Motor neuron (in vitro differentiated cells): Measurements from ENCODE around the gene RNPEP. TPM values are rescaled to one million over a fixed set of nuclear protein-coding genes. Genes with fewer than 3 reads are reported as not detected.
"Not testable (repeated sequence)": the region's sequence is repeated elsewhere in the genome, so short reads cannot be mapped to it uniquely, and the experiment has no call there.

Experiments used
- ATAC-seq, 8 experiments: fragments of 200-7000 bp; cut with Tn5 transposase; replicated peaks in 6 of 8; 2 replicates each; pipeline ENCODE4 v1.8.0; 2021; ENCODE audit warnings: mild to moderate bottlenecking in 8 of 8, moderate library complexity in 8 of 8
- H3K27ac ChIP-seq, 2 donors: fragments of 250-450 bp; sonication (Bioruptor Pico); 2 replicates each; pipeline ENCODE4 v1.9.0; 2021; ENCODE audit warnings: antibody characterized with exemption in 2 of 2, mild to moderate bottlenecking in 2 of 2, moderate library complexity in 1 of 2
- H3K4me1 ChIP-seq, 2 donors: fragments of 250-450 bp; sonication (Bioruptor Pico); replicated peaks in 1 of 2; 2 replicates each; pipeline ENCODE4 v1.6.1; 2021; ENCODE audit warnings: antibody characterized with exemption in 2 of 2, mild to moderate bottlenecking in 2 of 2, moderate library complexity in 1 of 2
- H3K4me3 ChIP-seq, 5 donors: fragments of 250-450 bp; sonication (Bioruptor Pico); 2 replicates each; pipeline ENCODE4 v1.9.0; 2021; ENCODE audit warnings: antibody characterized with exemption in 5 of 5, mild to moderate bottlenecking in 5 of 5, moderate library complexity in 4 of 5
- WGBS, 10 experiments: fragments of 450-650 bp; shearing (Covaris generic); methylation state at CpG; one replicate each; pipeline ENCODE4 v1.0.0; 2022; 5-methylcytosine and 5-hydroxymethylcytosine counted together
- in situ Hi-C, 9 experiments: fragments of 400-800 bp; cut with MboI; loops; one replicate each; pipeline ENCODE4 v1.15.0; 2021; ENCODE audit warnings: low sequenced_read_pairs in 9 of 9, low pct_unique_long_range_greater_than_20kb in 2 of 9; ENCODE audit not compliant: unreplicated experiment in 9 of 9
- total RNA-seq, 8 experiments: library from RNA; unstranded; fragments of 300-600 nt; gene quantifications; 2 replicates each; pipeline versions ENCODE4 v1.2.3 to v1.2.4, GENCODE V29; 2022

RNPEP gene, protein sequence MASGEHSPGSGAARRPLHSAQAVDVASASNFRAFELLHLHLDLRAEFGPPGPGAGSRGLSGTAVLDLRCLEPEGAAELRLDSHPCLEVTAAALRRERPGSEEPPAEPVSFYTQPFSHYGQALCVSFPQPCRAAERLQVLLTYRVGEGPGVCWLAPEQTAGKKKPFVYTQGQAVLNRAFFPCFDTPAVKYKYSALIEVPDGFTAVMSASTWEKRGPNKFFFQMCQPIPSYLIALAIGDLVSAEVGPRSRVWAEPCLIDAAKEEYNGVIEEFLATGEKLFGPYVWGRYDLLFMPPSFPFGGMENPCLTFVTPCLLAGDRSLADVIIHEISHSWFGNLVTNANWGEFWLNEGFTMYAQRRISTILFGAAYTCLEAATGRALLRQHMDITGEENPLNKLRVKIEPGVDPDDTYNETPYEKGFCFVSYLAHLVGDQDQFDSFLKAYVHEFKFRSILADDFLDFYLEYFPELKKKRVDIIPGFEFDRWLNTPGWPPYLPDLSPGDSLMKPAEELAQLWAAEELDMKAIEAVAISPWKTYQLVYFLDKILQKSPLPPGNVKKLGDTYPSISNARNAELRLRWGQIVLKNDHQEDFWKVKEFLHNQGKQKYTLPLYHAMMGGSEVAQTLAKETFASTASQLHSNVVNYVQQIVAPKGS
- total RNA-seq = 100 to 1,000 TPM in 2 of 8 experiments, 10 to 100 TPM in 6; 33.6 to 137 (median 44.4) TPM

DNA sequence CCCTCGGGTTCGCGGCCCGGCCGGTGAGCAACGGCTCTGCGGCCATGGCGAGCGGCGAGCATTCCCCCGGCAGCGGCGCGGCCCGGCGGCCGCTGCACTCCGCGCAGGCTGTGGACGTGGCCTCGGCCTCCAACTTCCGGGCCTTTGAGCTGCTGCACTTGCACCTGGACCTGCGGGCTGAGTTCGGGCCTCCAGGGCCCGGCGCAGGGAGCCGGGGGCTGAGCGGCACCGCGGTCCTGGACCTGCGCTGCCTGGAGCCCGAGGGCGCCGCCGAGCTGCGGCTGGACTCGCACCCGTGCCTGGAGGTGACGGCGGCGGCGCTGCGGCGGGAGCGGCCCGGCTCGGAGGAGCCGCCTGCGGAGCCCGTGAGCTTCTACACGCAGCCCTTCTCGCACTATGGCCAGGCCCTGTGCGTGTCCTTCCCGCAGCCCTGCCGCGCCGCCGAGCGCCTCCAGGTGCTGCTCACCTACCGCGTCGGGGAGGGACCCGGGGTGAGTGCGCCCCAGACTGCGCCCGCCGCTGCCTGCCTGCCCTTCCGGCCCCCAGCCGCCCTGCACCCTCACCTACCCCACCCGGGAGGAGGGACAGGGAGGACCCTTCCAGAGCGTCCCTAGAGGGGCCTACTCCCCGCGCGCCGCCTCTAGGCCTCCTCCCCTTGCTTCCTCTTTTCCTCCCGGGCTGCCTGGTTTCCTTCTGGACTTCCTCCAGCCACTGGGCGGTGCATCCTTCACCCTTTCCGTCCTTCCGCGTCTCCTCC is at the start of gene RNPEP:
TSS of gene RNPEP (plus strand) at position 26 of the 757 bp plus-strand sequence. CDS start at position 45, 19 bp downstream.
- WGBS, 10 experiments = 0 to 4% (median 0%) methylated on average over 2 to 17 of the region's 80 CpGs; no CpG with 5 or more reads in 4 of the 10 experiments

DNA sequence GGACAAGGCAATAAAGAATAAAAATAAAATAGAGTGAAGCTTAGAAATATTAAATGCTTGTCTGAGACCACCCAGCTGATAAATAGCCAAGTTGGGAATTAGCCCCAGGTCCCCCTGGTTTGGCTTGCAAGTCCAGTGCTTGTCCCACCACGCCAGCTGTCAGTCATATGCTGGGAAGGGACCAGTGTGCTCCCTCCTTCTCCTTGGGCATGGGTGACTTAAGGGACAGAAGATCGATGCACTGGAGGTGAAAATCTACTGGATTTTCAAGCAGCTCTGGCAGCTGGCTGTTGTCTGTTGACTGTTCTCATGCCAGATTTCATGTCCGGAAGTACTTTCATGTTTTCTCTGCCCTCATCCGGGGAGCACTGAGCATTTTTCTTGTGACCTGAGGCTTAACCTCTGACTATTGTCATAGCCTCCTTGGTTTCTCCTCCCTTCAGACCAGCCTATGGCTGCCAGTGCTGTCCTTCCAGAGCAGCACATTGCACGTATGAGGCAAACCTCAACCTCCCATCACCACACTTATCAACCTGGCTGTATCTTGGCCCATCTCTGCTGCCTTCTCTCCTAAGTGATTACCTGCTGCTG is 48.5 kb upstream of the RNPEP start:
- peaks cover 9 to 10% of the 10 kb centered on the region in 2 donors for H3K4me1 ChIP-seq
- no peak overlapping the region for H3K27ac ChIP-seq
- in situ Hi-C loops = no loop called here
- WGBS, 10 experiments = 13 to 86% (median 65%) methylated on average over 1 to 5 of the region's 5 CpGs
- ATAC-seq = no peak
- H3K4me3 ChIP-seq = no peak overlapping the region

More for the DNA sequence above, at the start of gene RNPEP:
- peak within 1 kb of the TSS; percentile 85 to 90 for H3K27ac ChIP-seq
- H3K4me1 ChIP-seq = peaks cover 6 to 11% of the 10 kb centered on the region in 2 donors
- in situ Hi-C loops = loop anchor here in 1 of 9 experiments (25.0 kb wide), 1 partner anchor 96 kb away; the partner anchor contains the start of gene SHISA4
- peak; percentile 77 to 86 (median 82) for ATAC-seq
- peak within 1 kb of the TSS; percentile 62 to 91 (median 83) for H3K4me3 ChIP-seq

- peak in 3 of 8 experiments; percentile 24 to 94 (median 88) for ATAC-seq
- H3K4me3 ChIP-seq = no peak overlapping the region
- WGBS, 10 experiments = 50 to 100% (median 82%) methylated on average over 2 to 5 of the region's 5 CpGs; no CpG with 5 or more reads in 1 of the 10 experiments
- in situ Hi-C loops = no loop called here
- H3K4me1 ChIP-seq = peaks cover 29 to 30% of the 10 kb centered on the region in 2 donors
- no peak overlapping the region for H3K27ac ChIP-seq
Observed at GRCh38 chr1:201937624-201938213, 44.7 kb upstream of the RNPEP start.

GRCh38 chr1:201938440-201939035 is 43.9 kb upstream of the RNPEP start:
- ATAC-seq = no peak

GRCh38 chr1:201939148-201939547 is 43.3 kb upstream of the RNPEP start:
- in situ Hi-C loops = no loop called here

More at GRCh38 chr1:201938440-201939035, 43.9 kb upstream of the RNPEP start:
- peak overlapping the region; percentile 17 to 49 for H3K27ac ChIP-seq
- H3K4me1 ChIP-seq = peaks cover 29 to 30% of the 10 kb centered on the region in 2 donors
- H3K4me3 ChIP-seq = no peak overlapping the region
- WGBS, 10 experiments = 47 to 100% (median 56%) methylated on average over 1 to 3 of the region's 4 CpGs; no CpG with 5 or more reads in 5 of the 10 experiments
- in situ Hi-C loops = no loop called here

DNA sequence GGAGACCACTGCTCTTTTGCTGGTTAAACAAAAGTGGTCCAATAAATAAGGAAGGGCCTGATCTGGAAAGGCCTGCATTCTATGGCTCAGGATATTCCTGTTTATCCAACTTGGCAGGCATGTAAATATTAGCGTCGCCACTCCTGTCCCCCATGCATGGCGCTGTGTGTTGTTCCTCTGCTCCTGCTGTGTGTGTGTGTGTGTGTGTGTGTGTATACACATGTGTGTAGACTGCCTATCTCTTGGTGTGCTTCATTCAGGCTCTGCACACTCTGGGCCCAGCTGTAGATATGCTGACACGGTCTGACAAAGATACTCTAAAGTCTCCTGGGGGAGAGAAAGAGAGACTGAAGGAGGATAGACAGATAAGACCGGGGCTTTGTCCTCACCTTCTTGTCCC is 42.9 kb upstream of the RNPEP start:
- in situ Hi-C loops = no loop called here
- Histone ChIP-seq H3K4me1 (peaks cover 29 to 30% of the 10 kb centered on the region in 2 donors), H3K27ac (peak overlapping the region; percentile 22 to 23), H3K4me3 (no peak overlapping the region)
- peak in 5 of 8 experiments; percentile 40 to 54 (median 43) for ATAC-seq
- WGBS, 10 experiments = 43 to 97% (median 94%) methylated on average over 1 to 4 of the region's 5 CpGs; no CpG with 5 or more reads in 5 of the 10 experiments

More at GRCh38 chr1:201939148-201939547, 43.3 kb upstream of the RNPEP start:
- Histone ChIP-seq H3K27ac (peak overlapping the region; percentile 22 to 23), H3K4me1 (peaks cover 29 to 30% of the 10 kb centered on the region in 2 donors), H3K4me3 (no peak overlapping the region)
- 23 to 66% (median 38%) methylated on average over 2 to 4 of the region's 4 CpGs; no CpG with 5 or more reads in 1 of the 10 experiments for WGBS, 10 experiments
- ATAC-seq = peak in 5 of 8 experiments; percentile 46 to 51 (median 49)

GRCh38 chr1:201940316-201940715 is 42.1 kb upstream of the RNPEP start:
- H3K4me1 ChIP-seq = peaks cover 29 to 30% of the 10 kb centered on the region in 2 donors
- WGBS, 10 experiments = 80 to 100% (median 96%) methylated on average over 1 to 10 of the region's 10 CpGs; no CpG with 5 or more reads in 3 of the 10 experiments

GRCh38 chr1:201941420-201942128 is 40.9 kb upstream of the RNPEP start:
- in situ Hi-C loops = no loop called here
- Histone ChIP-seq H3K27ac (peak overlapping the region; percentile 31 to 41), H3K4me1 (peaks cover 29 to 36% of the 10 kb centered on the region in 2 donors), H3K4me3 (no peak overlapping the region)
- ATAC-seq = peak in 6 of 8 experiments; percentile 29 to 58 (median 46)
- 25 to 83% (median 40%) methylated on average over 1 to 14 of the region's 18 CpGs; no CpG with 5 or more reads in 3 of the 10 experiments for WGBS, 10 experiments

More at GRCh38 chr1:201940316-201940715, 42.1 kb upstream of the RNPEP start:
- in situ Hi-C loops, ATAC-seq, H3K4me3 ChIP-seq: not testable (repeated sequence)
- H3K27ac ChIP-seq = peak overlapping the region; percentile 22 to 23

- ATAC-seq = no peak
- no peak overlapping the region for H3K4me3 ChIP-seq
- in situ Hi-C loops = no loop called here
- H3K27ac ChIP-seq = peak overlapping the region in 1 of 2 donors; percentile 31
- 82 to 100% (median 94%) methylated on average over 1 of the region's 1 CpG; no CpG with 5 or more reads in 6 of the 10 experiments for WGBS, 10 experiments
- H3K4me1 ChIP-seq = peaks cover 29 to 41% of the 10 kb centered on the region in 2 donors
Observed at GRCh38 chr1:201942129-201942495, 40.3 kb upstream of the RNPEP start.

DNA sequence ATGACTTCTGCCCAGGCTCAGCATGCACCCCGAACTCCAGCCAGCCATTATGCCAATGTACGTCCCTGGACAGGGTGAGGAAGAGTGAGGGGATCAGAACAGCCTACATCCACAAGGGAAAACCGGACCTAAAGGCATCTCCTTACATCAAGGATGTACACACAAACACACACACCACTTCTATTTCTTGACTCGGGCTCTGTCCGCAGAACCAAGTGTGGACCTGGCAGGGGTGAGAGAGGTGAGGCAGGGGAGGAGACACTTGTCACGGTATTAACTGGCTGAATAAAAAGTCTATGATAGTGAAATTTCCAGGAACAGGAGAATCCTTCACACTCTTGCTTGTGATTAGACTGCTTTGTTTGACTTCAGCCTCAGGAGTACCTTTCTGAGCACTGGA is 38.4 kb upstream of the RNPEP start:
- peaks cover 19 to 38% of the 10 kb centered on the region in 2 donors for H3K4me1 ChIP-seq
- ATAC-seq = no peak
- no peak overlapping the region for H3K27ac ChIP-seq
- in situ Hi-C loops = no loop called here
- 50 to 92% (median 80%) methylated on average over 1 to 6 of the region's 6 CpGs; no CpG with 5 or more reads in 2 of the 10 experiments for WGBS, 10 experiments
- H3K4me3 ChIP-seq = no peak overlapping the region

DNA sequence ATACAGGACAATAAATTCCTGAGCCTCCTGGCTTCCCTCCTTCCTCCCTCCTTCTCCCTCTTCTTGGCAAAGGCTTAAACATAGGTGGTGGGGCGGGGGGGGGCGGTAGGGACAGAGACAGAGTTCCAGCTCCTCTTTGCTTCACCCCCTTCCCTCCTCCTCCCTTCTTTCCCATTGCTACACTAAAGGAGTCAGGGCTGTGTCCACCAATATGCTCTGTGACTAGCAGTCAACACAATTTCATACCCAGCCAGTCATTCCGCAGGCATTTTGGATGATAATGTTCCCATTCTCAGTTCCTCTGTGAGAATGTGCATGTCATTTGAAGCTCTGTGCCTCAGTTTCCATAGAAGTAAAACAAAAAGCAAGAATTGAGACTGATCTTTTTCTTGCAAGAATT is 37.8 kb upstream of the RNPEP start:
- H3K4me1 ChIP-seq = peaks cover 12 to 31% of the 10 kb centered on the region in 2 donors
- no peak overlapping the region for H3K27ac ChIP-seq
- ATAC-seq = no peak
- H3K4me3 ChIP-seq = no peak overlapping the region
- in situ Hi-C loops = no loop called here
- WGBS, 10 experiments = 31 to 80% (median 60%) methylated on average over 1 to 2 of the region's 3 CpGs; no CpG with 5 or more reads in 3 of the 10 experiments
